ENCODE data around the gene PUS3.

DNA sequence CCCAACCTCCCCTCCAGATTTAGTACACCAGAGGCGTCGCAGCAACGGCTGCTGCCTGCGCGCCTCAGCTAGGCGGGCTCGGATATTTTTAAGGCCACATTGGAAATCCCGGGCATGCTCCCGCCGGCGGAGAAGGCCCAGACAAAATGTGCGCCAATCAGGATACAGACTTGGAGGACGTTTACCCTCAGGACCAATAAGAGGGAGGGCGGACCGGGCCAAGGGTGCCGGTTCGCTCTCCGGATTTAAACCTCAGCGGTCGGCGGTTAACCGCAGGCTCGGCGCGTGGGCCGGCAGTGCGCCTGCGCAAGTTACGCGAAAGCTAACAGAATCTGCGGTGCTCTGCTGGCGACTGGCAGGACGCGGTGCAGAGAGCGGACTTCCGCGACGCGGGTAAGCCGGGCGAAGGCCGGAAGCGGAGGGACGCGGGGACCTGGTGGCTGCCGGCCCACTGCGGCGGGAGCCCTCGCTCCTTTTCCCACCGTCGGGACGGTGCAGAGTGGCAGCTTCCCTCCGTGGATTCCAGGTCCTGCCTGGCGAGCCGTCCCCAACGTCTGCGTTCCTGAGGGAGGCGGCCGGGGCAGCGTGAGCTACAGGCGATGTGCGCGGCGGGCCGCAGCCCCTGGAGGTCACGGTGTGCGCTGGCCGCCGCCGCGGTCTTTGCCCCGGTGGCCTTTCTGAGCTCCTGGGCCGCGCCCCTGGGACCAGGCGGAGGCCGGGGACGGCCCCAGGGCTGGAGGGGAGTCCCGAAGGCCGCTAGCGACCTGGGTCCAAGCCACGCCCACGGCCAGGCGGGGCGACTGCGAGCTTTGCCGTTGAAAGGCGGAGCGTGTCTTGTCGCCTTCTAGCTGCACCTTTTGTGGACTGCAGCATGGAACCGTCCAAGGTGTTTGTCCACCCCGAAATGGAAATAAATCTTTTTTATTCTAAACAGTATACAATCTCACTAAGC lies 15.4 kb downstream of the PUS3 start, which contains the start of gene HYLS1:
- TF ChIP-seq CTCF (IDR thresholded peaks at IDR 0.05; ENCODE audit: low read depth, low read length) = peak; percentile 9
- TF ChIP-seq POLR2A (IDR thresholded peaks at IDR 0.05; ENCODE audit: extremely low read depth, insufficient read length) = peak; percentile 89

Data from NB4 (cell line).